ENCODE measurements around the gene VDAC2.
A peak's percentile ranks its signal among the peaks of the same experiment; 100 is the strongest.
"Not testable (repeated sequence)": the region's sequence is repeated elsewhere in the genome, so short reads cannot be mapped to it uniquely, and the experiment has no call there.

The VDAC2 gene, protein sequence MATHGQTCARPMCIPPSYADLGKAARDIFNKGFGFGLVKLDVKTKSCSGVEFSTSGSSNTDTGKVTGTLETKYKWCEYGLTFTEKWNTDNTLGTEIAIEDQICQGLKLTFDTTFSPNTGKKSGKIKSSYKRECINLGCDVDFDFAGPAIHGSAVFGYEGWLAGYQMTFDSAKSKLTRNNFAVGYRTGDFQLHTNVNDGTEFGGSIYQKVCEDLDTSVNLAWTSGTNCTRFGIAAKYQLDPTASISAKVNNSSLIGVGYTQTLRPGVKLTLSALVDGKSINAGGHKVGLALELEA

GRCh38 chr10:75210282-75211006 is at the start of gene VDAC2:
TSS of gene VDAC2 (plus strand) at chr10:75210796. CDS start at chr10:75211159, 363 bp downstream.
- peak; percentile 88 to 91 for DNase-seq (ENCODE audit: low read depth in 2 of 2)

DNA sequence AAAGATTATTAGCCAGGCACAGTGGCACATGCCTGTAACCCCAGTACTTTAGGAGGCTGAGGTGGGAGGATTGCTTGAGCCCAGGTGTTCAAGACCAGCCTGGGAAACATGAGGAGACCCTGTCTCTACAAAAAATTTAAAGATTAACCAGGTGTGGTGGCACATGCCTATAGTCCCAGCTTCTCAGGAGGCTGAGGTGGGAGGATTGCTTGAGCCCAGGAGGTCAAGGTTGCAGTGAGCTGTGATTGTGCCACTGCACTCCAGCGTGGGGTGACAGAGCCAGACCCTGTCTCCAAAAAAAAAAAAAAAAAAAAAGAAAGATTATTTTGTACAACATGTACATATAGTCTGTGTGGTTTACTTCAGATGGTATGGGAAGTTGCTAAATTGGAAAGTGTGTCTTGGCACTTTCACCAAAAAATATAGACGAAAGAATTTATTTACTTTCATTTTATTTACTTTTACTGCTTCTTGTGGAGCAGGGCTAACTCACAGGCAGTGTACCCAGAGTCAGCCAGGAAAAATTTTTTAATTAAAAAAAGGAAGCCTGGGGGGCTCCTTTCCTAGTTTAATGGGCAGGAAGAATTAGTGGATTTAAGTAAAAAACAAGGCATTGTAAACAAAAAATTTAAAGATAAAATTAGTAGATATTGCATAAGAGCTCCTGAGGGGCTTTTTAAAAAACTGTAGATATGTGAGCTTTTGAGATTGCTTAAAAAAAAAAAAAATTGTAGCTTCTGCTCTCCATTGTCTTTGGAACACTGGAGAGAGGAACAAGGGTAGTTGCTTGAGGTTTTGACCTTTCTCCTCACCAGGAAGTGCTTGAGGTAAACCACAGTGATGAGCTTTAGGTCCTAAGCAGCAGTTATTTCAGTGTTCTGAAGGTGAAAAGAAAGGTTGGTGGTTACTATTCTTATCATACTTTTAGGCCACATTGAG is 44.6 kb upstream of the VDAC2 start:
- no peak for DNase-seq (ENCODE audit: low read depth in 2 of 2)

DNA sequence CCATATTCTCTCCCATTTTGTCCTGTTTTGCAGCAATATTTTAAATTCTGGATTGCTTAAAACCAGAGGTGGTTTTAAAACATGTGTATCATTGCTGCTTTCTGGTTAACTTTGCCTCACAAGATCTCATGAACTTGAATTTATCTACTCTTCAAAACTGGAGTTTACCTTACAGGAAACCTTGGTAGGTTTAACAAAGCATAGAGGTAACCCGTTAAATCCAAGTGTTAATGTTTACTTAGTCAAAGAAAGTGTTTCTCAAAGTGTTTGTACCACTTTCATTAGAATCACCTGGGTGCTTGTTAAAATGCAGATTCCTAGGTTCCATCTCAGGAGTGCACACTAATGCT is 44.0 kb upstream of the VDAC2 start:
- DNase-seq (ENCODE audit: low read depth in 2 of 2) = no peak

GRCh38 chr10:75168275-75168674 is 42.3 kb upstream of the VDAC2 start:
- no peak for DNase-seq (ENCODE audit: low read depth in 2 of 2)

DNA sequence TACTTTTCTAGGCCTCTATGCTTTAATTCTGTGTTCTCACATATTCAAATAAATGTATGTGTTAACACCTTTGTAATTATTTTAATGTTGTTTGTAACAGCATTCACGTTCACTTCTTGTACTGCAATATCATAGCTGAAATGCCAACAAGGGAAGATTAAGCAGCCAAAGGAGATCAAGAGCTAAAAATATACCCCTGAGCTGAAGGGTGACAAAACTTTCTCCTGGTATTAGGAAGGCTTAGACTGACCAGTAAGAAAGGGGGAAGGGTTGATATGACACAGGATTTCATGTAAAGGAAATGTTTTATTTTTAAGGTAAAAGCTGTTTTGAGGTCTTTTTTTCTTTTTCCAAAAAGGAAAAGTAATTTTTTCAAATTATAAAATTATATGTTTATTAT is 40.4 kb upstream of the VDAC2 start:
- no peak for DNase-seq (ENCODE audit: low read depth in 2 of 2)

- DNase-seq (ENCODE audit: low read depth in 2 of 2) = no peak
Measured at GRCh38 chr10:75175046-75175445, 35.5 kb upstream of the VDAC2 start.

- no peak for DNase-seq (ENCODE audit: low read depth in 2 of 2)
Measured at GRCh38 chr10:75176046-75176445, 34.5 kb upstream of the VDAC2 start.

- no peak for DNase-seq (ENCODE audit: low read depth in 2 of 2)
Measured at GRCh38 chr10:75176736-75177135, 33.9 kb upstream of the VDAC2 start.

GRCh38 chr10:75179657-75180177 is 30.9 kb upstream of the VDAC2 start:
- DNase-seq (ENCODE audit: low read depth in 2 of 2) = no peak

DNA sequence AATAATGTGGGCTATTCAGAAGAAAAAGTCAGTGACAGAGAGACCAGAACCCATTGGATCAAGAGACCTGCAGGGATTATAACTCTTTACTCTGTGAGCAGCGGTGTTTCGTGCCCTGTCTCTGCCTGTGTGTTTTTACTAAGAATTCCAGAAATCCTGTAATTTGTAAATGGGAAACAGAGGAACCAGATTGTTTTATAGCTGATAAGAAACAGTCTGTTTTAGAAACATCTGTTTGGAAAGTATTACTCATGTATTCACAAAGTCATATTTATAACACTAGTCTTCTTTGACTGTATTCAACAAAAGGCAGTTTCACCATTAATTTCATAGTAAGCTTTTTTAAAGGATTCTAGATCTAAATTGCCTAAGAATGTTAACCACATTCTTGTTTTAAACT is 30.0 kb upstream of the VDAC2 start:
- DNase-seq (ENCODE audit: low read depth in 2 of 2) = no peak

DNA sequence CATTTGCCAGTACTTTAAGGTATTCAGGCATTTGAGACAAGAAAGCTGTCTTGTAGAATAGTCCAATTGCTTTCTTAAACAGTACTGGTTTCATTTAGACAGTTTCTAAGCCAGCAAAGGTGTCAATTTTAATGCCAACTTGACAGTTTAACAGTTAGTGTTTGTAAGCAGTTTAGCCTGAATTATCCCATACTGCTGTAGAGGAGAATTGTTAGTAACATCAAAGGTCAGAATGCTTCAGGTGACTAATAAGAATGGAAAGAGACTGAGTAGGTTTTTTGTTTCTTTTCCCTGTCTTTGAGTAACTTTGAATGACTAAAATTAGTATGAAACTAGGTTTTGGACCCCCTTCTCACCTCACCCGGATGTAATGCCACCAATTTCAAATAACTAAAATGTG is 29.5 kb upstream of the VDAC2 start:
- no peak for DNase-seq (ENCODE audit: low read depth in 2 of 2)

DNA sequence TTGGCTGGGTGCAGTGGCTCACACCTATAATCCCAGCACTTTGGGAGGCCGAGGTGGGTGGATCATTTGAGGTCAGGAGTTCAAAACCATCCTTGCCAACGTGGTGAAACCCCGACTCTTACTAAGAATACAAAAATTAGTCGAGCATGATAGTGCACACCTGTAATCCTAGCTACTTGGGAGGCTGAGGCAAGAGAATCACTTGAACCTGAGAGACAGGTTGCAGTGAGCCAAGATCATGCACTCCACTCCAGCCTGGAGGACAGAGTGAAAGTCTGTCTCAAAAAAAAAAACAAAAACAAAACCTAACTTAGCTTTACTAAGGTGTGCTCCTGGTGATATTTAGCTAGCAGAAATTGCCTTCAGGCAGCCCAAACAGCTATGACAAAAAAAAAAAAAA is 24.3 kb upstream of the VDAC2 start:
- DNase-seq (ENCODE audit: low read depth in 2 of 2) = no peak

GRCh38 chr10:75187961-75188426 is 22.6 kb upstream of the VDAC2 start:
- peak; percentile 48 to 59 for DNase-seq (ENCODE audit: low read depth in 2 of 2)

DNA sequence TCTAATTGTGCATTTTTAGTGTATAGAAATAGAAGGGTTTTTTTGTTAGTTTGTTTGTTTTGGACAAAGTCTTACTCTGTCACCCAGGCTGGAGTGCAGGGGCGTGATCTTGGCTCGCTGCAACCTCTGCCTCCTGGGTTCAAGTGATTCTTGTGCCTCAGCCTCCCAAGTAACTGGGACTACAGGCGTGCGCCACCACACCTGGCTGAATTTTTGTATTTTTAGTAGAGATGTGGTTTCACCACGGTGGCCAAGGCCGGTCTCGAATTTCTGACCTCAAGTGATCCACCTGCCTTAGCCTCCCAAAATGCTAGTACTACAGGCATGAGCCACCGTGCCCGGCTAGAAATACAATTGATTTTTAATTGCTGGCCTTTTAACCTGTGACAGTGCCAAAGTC is 22.1 kb upstream of the VDAC2 start:
- not testable (repeated sequence) for DNase-seq (ENCODE audit: low read depth in 2 of 2)

GRCh38 chr10:75189266-75190096 is 21.1 kb upstream of the VDAC2 start:
- DNase-seq (ENCODE audit: low read depth in 2 of 2) = no peak

DNA sequence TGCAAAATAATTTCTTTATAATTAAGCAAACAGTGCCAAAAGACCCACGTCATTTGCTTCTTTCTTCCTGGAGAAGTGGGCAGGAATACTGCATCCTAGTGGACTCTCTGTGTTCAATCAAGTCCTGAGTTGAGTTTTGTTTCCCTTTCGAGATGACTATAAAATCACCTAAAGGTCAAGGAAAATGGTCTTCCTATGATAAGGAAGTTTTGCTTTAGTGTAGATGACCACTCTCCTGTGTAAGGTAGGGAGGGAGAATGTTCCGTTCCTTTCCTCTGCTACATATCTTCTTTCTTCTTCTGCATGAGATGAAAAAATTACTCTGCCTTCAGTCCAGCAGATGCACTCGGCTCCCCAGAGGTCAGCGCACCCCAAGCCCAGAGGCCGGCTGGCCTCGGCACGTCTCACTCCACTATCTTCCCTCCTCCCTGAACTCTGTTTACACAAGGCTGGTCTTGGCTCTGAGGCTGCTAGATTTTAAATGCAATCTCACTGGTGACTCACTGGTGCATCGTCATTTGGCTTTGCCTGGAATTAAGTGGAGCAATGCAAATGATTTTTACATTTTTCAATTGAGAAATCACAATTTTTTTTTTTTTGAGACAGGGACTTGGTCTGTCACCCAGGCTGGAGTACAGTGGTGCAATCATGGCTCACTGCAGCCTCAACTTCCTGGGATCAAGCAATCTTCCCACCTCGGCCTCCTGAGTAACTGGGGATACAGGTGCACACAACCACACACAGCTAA is 18.6 kb upstream of the VDAC2 start:
- DNase-seq (ENCODE audit: low read depth in 2 of 2) = no peak

- DNase-seq (ENCODE audit: low read depth in 2 of 2) = not testable (repeated sequence)
Measured at GRCh38 chr10:75194625-75195024, 16.0 kb upstream of the VDAC2 start.

DNA sequence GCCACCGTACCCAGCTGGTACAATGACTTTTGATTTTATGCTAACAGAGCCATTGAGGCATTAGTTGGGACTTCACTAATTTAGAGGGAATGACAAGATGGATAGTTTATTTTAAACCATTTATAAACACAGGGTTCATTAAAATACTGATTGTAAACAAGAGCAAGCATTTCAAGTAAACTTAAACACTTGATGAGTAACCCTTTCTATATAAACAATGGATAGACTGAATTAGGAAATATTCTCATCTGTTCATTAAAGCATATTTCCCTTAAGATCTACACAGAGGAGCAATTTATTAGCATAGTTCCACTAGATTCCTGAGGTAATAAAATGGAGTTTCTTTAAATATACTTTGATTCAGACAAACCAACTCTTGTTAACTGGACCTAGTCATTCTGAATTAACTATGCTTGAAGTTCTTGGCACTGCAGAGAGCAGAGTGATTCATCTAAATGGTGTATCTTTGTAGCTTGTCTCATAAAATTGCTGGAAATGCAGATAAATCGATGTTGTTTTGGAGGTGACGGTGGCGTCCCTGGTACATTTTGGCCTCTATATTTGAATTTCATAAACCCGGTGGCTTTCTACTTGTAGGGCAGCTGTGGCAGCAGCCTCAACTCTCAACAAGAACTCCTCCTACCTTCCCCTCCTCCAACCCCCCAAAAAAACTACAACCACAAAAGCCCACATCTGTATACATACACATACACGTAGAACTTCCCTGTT is 15.4 kb upstream of the VDAC2 start:
- no peak for DNase-seq (ENCODE audit: low read depth in 2 of 2)

DNA sequence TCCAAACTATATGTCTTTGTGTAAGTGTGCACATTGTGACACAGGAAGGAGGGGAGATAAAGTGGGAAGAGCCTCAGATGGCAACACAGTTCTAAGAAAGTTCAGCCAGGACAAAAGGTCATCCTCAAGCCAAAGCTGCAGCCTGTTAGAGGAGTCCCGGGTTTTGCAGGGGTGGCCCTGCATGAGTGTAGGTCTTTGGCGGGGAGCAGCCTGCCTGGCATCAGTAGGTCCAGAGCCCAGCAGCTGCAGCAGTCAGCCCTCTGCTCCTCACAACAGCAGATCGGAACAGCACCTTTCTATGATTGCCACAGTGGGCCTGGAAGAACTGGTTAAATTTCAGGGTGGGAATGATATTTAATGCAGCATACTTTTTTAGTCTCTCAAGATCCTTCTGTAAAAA is 13.5 kb upstream of the VDAC2 start:
- no peak for DNase-seq (ENCODE audit: low read depth in 2 of 2)

DNA sequence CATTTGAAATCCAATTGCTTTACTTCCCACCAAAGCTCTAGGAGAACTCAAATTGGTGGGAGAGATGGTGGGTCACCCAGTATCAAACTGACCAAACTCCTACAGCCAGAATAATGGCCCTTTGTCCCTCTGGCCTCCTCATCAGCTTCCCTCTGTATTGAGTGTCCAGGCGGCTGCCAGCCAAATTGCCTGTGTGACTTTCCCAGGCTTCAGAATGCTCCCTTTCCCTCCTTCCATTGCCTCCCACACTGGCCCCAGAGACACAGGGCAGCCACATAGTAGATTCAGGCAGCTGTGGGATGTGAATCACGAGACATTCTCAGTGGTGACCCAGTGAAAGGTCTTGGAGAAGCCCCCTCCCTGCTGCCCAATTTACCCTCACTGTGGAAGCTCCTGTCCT is 12.7 kb upstream of the VDAC2 start:
- no peak for DNase-seq (ENCODE audit: low read depth in 2 of 2)
